Prostate gland (tissue), 2 donors: ENCODE data around the gene NLRC5. TPM values are rescaled to one million over a fixed set of nuclear protein-coding genes. Genes with fewer than 3 reads are reported as not detected.

Experiments used
- DNase-seq: peaks from one replicate; pipeline ENCODE4 v3.0.0-alpha.2; 2019; ENCODE audit warnings: low spot score
- H3K27ac ChIP-seq, 2 donors: fragments of 200-600 bp; sonication (generic); 2 replicates each; pipeline ENCODE4 v1.5.1; 2017 to 2019
- H3K27me3 ChIP-seq: fragments of 200-600 bp; sonication (generic); replicated peaks from 2 replicates; pipeline ENCODE4 v1.5.1; 2019; ENCODE audit not compliant: insufficient read depth
- H3K36me3 ChIP-seq, 2 donors: fragments of 200-600 bp; sonication (generic); 1 replicate in 1 of 2; 2 replicates in 1 of 2; pipeline versions ENCODE4 v1.5.1 to v1.8.1; 2017 to 2019
- H3K4me1 ChIP-seq: fragments of 200-600 bp; sonication (generic); replicated peaks from 2 replicates; pipeline ENCODE4 v1.5.1; 2019
- H3K4me3 ChIP-seq, 2 donors: fragments of 200-600 bp; sonication (generic); 2 replicates each; pipeline ENCODE4 v1.5.1; 2017 to 2019
- H3K9me3 ChIP-seq: fragments of 200-600 bp; sonication (generic); 2 replicates; pipeline ENCODE4 v1.5.1; 2017
- POLR2A ChIP-seq: fragments of 450-650 bp; IDR thresholded peaks from one replicate; pipeline ENCODE4 v1.6.1; 2016; ENCODE audit warnings: antibody characterized with exemption, mild to moderate bottlenecking
- POLR2AphosphoS5 ChIP-seq: sonication (generic); formaldehyde crosslinking; IDR thresholded peaks from one replicate; pipeline ENCODE4 v1.6.1; 2017; ENCODE audit warnings: antibody characterized with exemption
- WGBS: methylation state at CpG from one replicate; pipeline ENCODE4 v1.1.5; 2018; 5-methylcytosine and 5-hydroxymethylcytosine counted together
- intact Hi-C: fragments of 100-400 bp; cut with DNase I; formaldehyde crosslinking; loops from one replicate; pipeline ENCODE4 v1.14.2; 2022
- total RNA-seq, 2 donors: library from RNA; depleted of rRNA; stranded (reverse); fragments of >200 nt; gene quantifications; one replicate each; pipeline ENCODE4 v1.1.0, GENCODE V29; 2016
- TF ChIP-seq, protein P1 (sequence below), 4 experiments: fragments of 200-600 bp in 2 of 4; fragments of 450-650 bp in 2 of 4; sonication (generic) in 2 of 4; IDR thresholded peaks; 1 replicate in 3 of 4; 2 replicates in 1 of 4; pipeline ENCODE4 v1.5.1; 2016 to 2019; ENCODE audit warnings: antibody characterized with exemption in 4 of 4, mild to moderate bottlenecking in 2 of 4, moderate library complexity in 2 of 4

NLRC5 gene
- total RNA-seq, 2 donors from 2014 or later: 9.5 to 31.2 TPM

DNA sequence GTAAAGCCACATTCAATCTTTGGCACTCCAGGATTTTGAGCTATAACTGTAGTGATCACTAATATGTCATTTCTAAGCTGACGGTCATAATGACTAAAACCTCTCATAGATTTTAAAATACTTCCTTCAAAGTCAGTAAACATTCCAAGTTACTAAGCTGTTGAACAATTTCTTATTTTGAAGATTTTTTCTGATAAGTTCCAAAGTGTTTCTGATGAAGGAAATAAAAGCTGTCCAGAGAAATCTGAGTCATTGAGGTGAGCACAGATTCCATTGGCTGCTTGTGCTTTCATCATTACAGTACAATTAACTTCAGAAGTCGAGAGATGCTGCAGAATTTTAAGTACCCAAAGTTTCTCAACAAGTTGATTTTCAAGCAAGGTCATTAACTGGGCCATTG lies 23.9 kb downstream of the NLRC5 start:
- no peak overlapping the region for H3K4me3 ChIP-seq
- TF ChIP-seq POLR2AphosphoS5: no peak
- TF ChIP-seq, protein P1, sequence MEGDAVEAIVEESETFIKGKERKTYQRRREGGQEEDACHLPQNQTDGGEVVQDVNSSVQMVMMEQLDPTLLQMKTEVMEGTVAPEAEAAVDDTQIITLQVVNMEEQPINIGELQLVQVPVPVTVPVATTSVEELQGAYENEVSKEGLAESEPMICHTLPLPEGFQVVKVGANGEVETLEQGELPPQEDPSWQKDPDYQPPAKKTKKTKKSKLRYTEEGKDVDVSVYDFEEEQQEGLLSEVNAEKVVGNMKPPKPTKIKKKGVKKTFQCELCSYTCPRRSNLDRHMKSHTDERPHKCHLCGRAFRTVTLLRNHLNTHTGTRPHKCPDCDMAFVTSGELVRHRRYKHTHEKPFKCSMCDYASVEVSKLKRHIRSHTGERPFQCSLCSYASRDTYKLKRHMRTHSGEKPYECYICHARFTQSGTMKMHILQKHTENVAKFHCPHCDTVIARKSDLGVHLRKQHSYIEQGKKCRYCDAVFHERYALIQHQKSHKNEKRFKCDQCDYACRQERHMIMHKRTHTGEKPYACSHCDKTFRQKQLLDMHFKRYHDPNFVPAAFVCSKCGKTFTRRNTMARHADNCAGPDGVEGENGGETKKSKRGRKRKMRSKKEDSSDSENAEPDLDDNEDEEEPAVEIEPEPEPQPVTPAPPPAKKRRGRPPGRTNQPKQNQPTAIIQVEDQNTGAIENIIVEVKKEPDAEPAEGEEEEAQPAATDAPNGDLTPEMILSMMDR (IDR thresholded peaks at IDR 0.05): no peak
- WGBS: 66% methylated on average over 2 of the region's 2 CpGs

DNA sequence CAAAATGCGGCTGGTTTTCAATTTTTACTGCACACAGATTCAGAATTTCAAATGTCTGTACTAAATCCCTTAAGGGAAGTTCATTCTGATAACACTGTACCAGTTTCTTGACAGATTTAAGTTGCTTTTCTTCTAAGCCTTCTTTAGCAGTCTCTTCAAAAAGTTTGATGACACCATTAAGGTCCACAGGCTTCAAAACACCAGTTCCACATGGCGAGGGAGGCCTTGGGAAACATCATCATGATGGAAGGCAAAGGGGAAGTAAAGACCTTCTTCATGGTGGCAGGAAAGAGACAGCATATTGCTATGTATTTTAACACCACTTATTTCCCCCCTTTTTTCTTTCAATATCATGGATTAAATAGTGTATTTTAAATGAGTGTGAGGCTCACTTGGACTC lies 24.5 kb downstream of the NLRC5 start:
- TF ChIP-seq POLR2AphosphoS5 (no peak), POLR2A (no peak)
- TF ChIP-seq, protein P1 (IDR thresholded peaks at IDR 0.05): no peak
- no peaks in the 10 kb centered on the region for H3K4me1 ChIP-seq
- H3K27me3 ChIP-seq: no peaks in the 10 kb centered on the region
- no peak overlapping the region for H3K27ac ChIP-seq
- no peaks in the 10 kb centered on the region for H3K9me3 ChIP-seq
- intact Hi-C loops: no loop called here
- DNase-seq: no peak
- no peaks in the 10 kb centered on the region for H3K36me3 ChIP-seq
- 94% methylated on average over 2 of the region's 2 CpGs for WGBS
- H3K4me3 ChIP-seq: no peak overlapping the region

More for the DNA sequence above, 23.9 kb downstream of the NLRC5 start:
- DNase-seq: no peak
- Histone ChIP-seq H3K9me3 (no peaks in the 10 kb centered on the region), H3K27ac (no peak overlapping the region), H3K4me1 (no peaks in the 10 kb centered on the region), H3K27me3 (no peaks in the 10 kb centered on the region), H3K36me3 (no peaks in the 10 kb centered on the region)
- intact Hi-C loops: no loop called here

DNA sequence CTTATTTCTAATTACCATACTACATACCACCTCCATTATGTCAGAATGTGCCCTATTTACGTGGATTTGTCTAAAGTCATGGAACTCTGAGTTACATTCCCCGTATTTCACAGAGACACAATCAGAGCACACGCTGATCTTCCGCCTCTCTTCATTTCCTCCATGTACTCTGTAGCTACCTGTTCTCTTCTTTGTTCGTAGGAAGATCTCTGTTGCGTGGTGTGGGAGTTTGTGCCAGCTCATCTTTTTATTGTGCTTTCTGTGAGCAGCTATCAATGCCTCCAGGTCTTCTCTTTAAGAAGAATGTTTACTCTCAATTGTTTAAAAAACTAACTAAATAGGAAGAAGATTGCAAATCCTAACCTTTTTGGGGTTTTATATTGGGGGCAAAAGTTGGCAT lies 26.9 kb downstream of the NLRC5 start:
- H3K9me3 ChIP-seq: no peaks in the 10 kb centered on the region
- H3K36me3 ChIP-seq: no peaks in the 10 kb centered on the region
- H3K27me3 ChIP-seq: no peaks in the 10 kb centered on the region
- WGBS: 58% methylated on average over 6 of the region's 6 CpGs
- DNase-seq: no peak
- intact Hi-C loops: no loop called here
- TF ChIP-seq POLR2AphosphoS5 (no peak), POLR2A (no peak)
- TF ChIP-seq, protein P1 (IDR thresholded peaks at IDR 0.05): no peak
- H3K4me1 ChIP-seq: no peaks in the 10 kb centered on the region
- H3K27ac ChIP-seq: no peak overlapping the region
- H3K4me3 ChIP-seq: no peak overlapping the region

DNA sequence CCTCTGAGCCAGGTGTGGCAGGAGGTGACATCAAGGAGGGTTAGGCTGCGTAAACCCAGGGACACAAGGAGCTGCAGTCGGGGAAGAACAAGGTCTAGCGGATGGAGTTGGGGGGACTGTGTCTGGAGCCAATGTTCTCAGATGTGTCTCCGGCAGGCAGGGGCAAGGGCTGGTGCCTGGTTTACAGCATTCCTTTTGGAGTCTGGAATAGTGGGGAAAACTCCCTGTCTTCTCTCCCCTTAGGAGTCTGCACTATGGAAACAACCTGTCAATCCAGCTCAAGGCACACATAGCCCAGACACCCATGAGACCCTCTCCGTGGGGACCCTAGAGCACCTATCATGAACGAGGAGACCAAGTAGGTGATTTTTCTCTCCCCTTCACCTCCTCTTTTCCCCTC lies 27.5 kb downstream of the NLRC5 start:
- Histone ChIP-seq H3K27ac (no peak overlapping the region), H3K36me3 (no peaks in the 10 kb centered on the region), H3K27me3 (no peaks in the 10 kb centered on the region), H3K4me1 (no peaks in the 10 kb centered on the region), H3K9me3 (no peaks in the 10 kb centered on the region), H3K4me3 (no peak overlapping the region)
- TF ChIP-seq, protein P1 (IDR thresholded peaks at IDR 0.05): no peak
- TF ChIP-seq POLR2AphosphoS5 (no peak), POLR2A (no peak)
- intact Hi-C loops: no loop called here
- DNase-seq: no peak
- 83% methylated on average over 6 of the region's 6 CpGs for WGBS

DNA sequence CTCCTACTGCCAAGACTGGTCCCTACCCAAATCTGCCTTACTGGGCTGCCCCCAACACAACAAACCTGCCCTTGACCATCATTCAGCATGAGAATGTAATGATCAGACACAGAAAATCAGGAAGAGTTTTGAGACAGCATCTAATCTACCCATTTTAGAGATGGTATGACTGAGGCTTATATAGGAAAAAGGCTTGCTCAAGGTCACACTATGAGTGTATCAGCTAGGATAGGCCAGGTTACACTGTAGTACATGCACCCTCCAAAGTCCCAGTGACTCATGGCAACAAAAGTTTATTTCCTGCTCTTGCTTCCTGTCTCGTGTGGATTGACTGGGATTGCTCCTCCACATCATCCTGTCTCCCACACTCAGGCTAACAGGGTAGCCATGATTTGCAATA lies 27.9 kb downstream of the NLRC5 start:
- no peaks in the 10 kb centered on the region for H3K9me3 ChIP-seq

More for the DNA sequence above, 27.9 kb downstream of the NLRC5 start:
- Histone ChIP-seq H3K36me3 (no peaks in the 10 kb centered on the region), H3K27me3 (no peaks in the 10 kb centered on the region), H3K27ac (no peak overlapping the region), H3K4me3 (no peak overlapping the region), H3K4me1 (no peaks in the 10 kb centered on the region)
- TF ChIP-seq, protein P1 (IDR thresholded peaks at IDR 0.05): no peak
- TF ChIP-seq POLR2AphosphoS5 (no peak), POLR2A (no peak)
- DNase-seq: no peak
- intact Hi-C loops: no loop called here
- WGBS: 78% methylated on average over 1 of the region's 1 CpG
